ENCODE results near the gene CD46. TPM values are rescaled to one million over a fixed set of nuclear protein-coding genes. Genes with fewer than 3 reads are reported as not detected.

Gene CD46
- total RNA-seq, 1 experiment from 2014 or later: 100 TPM

GRCh38 chr1:207755846-207756693, 4.2 kb downstream of the CD46 start:
- no peak for ATAC-seq
- H3K4me1 ChIP-seq (ENCODE audit: control insufficient read depth in 1 of 2, insufficient read depth in 2 of 2, low read length in 2 of 2): peaks cover under 1 to 12% of the 10 kb centered on the region in 2 experiments; a peak in 3 of 4 replicates

DNA sequence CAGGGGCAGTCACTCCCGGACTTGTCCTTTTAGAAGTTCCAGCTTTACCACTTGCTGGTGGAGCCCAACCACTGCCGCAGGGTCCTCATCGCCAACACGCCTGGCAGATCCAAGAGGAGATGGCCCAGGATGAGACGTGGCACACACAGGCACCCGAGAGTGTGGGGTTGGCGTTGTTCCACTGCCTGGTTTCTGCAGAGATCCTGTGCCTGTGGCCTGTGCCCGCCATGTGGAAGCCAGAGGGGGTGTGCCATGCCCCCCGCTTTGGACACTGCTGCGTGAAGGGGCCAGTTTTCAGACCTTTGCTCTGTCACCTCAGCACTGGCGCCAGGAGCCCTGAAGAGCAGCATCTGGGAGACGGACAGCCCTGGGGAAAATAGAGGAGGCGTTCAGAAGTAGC, 10.8 kb downstream of the CD46 start:
- TF ChIP-seq CEBPB (IDR thresholded peaks at IDR 0.05; ENCODE audit: low read depth) (no peak), REST (IDR thresholded peaks at IDR 0.05; ENCODE audit: low read depth) (no peak), ZNF274 (IDR thresholded peaks at IDR 0.05; ENCODE audit: low read depth, low read length) (no peak), ZFX (IDR thresholded peaks at IDR 0.05) (no peak), YY1 (IDR thresholded peaks at IDR 0.05; ENCODE audit: extremely low read depth, insufficient replicate concordance, low read depth, low read length) (no peak), MAX (IDR thresholded peaks at IDR 0.05) (no peak), CBX3 (IDR thresholded peaks at IDR 0.05; ENCODE audit: low read depth) (no peak), ELF1 (IDR thresholded peaks at IDR 0.05; ENCODE audit: borderline replicate concordance, low read depth) (no peak), JUND (IDR thresholded peaks at IDR 0.05) (no peak), POLR2A (IDR thresholded peaks at IDR 0.05; ENCODE audit: borderline replicate concordance, extremely low read depth, insufficient read depth, insufficient read length) (no peak), FOSL1 (IDR thresholded peaks at IDR 0.05; ENCODE audit: low read depth) (no peak), POLR2AphosphoS5 (IDR thresholded peaks at IDR 0.05; ENCODE audit: low read depth, low read length) (no peak), EGR1 (IDR thresholded peaks at IDR 0.05; ENCODE audit: low read depth) (no peak)
- H3K4me1 ChIP-seq (ENCODE audit: control insufficient read depth in 1 of 2, insufficient read depth in 2 of 2, low read length in 2 of 2): no peaks in the 10 kb centered on the region
- peaks cover 29% of the 10 kb centered on the region for H3K79me2 ChIP-seq (ENCODE audit: insufficient read depth, low read length)
- H3K4me3 ChIP-seq (replicated peaks in 1 of 2; ENCODE audit: low read depth in 1 of 2, low read length in 2 of 2): no peak overlapping the region
- no peaks in the 10 kb centered on the region for H4K20me1 ChIP-seq (ENCODE audit: insufficient read depth)
- H3K9me3 ChIP-seq (ENCODE audit: control insufficient read depth in 1 of 2, insufficient read depth in 1 of 2, low read depth in 1 of 2, low read length in 2 of 2): no peaks in the 10 kb centered on the region
- H3K36me3 ChIP-seq (ENCODE audit: control insufficient read depth in 1 of 2, insufficient read depth in 2 of 2, low read length in 2 of 2): peaks cover 36 to 41% of the 10 kb centered on the region in 2 experiments
- no peak overlapping the region for H3K4me2 ChIP-seq (ENCODE audit: low read length)
- H3K27me3 ChIP-seq (ENCODE audit: insufficient read depth, low read length): no peaks in the 10 kb centered on the region
- intact Hi-C loops (cut with micrococcal nuclease): no loop called here
- CTCF ChIA-PET: no interaction called here
- no peak for DNase-seq (ENCODE audit: low read depth, low spot score)
- no peaks in the 10 kb centered on the region for H3K9me2 ChIP-seq (ENCODE audit: insufficient read depth)
- no peak for ATAC-seq
- RAD21 ChIA-PET (ENCODE audit: low non-redundant PET in 1 of 2, low total read pairs in 2 of 2, uncharacterized antibody in 2 of 2, unreplicated experiment in 2 of 2): no interaction called here
- H2AFZ ChIP-seq (ENCODE audit: low read depth, low read length, poor library complexity, severe bottlenecking): no peak overlapping the region
- H3K9ac ChIP-seq (ENCODE audit: low read length): no peak overlapping the region
- POLR2A ChIA-PET: no interaction called here
- no TSS peak for BruUV-seq (replicated peaks)
- H3K27ac ChIP-seq (ENCODE audit: low read depth, low read length): no peak overlapping the region

More at GRCh38 chr1:207755846-207756693, 4.2 kb downstream of the CD46 start:
- no TSS peak for BruUV-seq (replicated peaks)
- Histone ChIP-seq H3K9me3 (ENCODE audit: control insufficient read depth in 1 of 2, insufficient read depth in 1 of 2, low read depth in 1 of 2, low read length in 2 of 2) (no peaks in the 10 kb centered on the region), H3K4me2 (ENCODE audit: low read length) (no peak overlapping the region), H3K9me2 (ENCODE audit: insufficient read depth) (no peaks in the 10 kb centered on the region), H3K36me3 (ENCODE audit: control insufficient read depth in 1 of 2, insufficient read depth in 2 of 2, low read length in 2 of 2) (peaks cover 16% of the 10 kb centered on the region in 2 experiments; a peak in 3 of 4 replicates), H3K4me3 (replicated peaks in 1 of 2; ENCODE audit: low read depth in 1 of 2, low read length in 2 of 2) (no peak overlapping the region), H3K79me2 (ENCODE audit: insufficient read depth, low read length) (peaks cover 87% of the 10 kb centered on the region), H2AFZ (ENCODE audit: low read depth, low read length, poor library complexity, severe bottlenecking) (no peak overlapping the region), H3K27ac (ENCODE audit: low read depth, low read length) (no peak overlapping the region), H4K20me1 (ENCODE audit: insufficient read depth) (no peaks in the 10 kb centered on the region), H3K27me3 (ENCODE audit: insufficient read depth, low read length) (no peaks in the 10 kb centered on the region), H3K9ac (ENCODE audit: low read length) (no peak overlapping the region)
- intact Hi-C loops (cut with micrococcal nuclease): no loop called here
- DNase-seq (ENCODE audit: low read depth, low spot score): no peak
- ChIA-PET POLR2A (interaction anchor here (0.9 kb wide), 1 partner anchor 10 kb away, joined by 3 read pairs; no protein-coding TSS in a partner anchor), CTCF (no interaction called here), RAD21 (ENCODE audit: low non-redundant PET in 1 of 2, low total read pairs in 2 of 2, uncharacterized antibody in 2 of 2, unreplicated experiment in 2 of 2) (no interaction called here)
- TF ChIP-seq RAD21 (IDR thresholded peaks at IDR 0.05; ENCODE audit: low read depth) (no peak), ATF3 (IDR thresholded peaks at IDR 0.05) (no peak), ZNF274 (IDR thresholded peaks at IDR 0.05; ENCODE audit: low read depth, low read length) (no peak)

Data from HCT116 (cell line).